HG03342 (cell line): ENCODE results near the gene SLC25A30.
"Not testable (repeated sequence)": the region's sequence is repeated elsewhere in the genome, so short reads cannot be mapped to it uniquely, and the experiment has no call there.

Experiments used
- ATAC-seq: cut with Tn5 transposase; IDR thresholded peaks from one replicate; pipeline ENCODE4 v1.9.1; 2021; ENCODE audit warnings: mild to moderate bottlenecking, moderate library complexity; ENCODE audit not compliant: unreplicated experiment

SLC25A30 gene

GRCh38 chr13:45432737-45433380 is 14.7 kb upstream of the SLC25A30 start:
- ATAC-seq: no peak

GRCh38 chr13:45426056-45426841 is 8.1 kb upstream of the SLC25A30 start:
- not testable (repeated sequence) for ATAC-seq

- no peak for ATAC-seq
These were observed 4.6 kb upstream of the SLC25A30 start for GRCh38 chr13:45422731-45423292.

- ATAC-seq: no peak
These were observed 1.8 kb upstream of the SLC25A30 start for GRCh38 chr13:45419945-45420344.

GRCh38 chr13:45419389-45419788 is 1.2 kb upstream of the SLC25A30 start:
- ATAC-seq: not testable (repeated sequence)

GRCh38 chr13:45416516-45417128 is 1.6 kb downstream of the SLC25A30 start:
- no peak for ATAC-seq

- ATAC-seq: no peak
These were observed 3.1 kb downstream of the SLC25A30 start for GRCh38 chr13:45415112-45415511.

- ATAC-seq: no peak
These were observed 4.3 kb downstream of the SLC25A30 start for GRCh38 chr13:45413826-45414307.

- no peak for ATAC-seq
These were observed 5.7 kb downstream of the SLC25A30 start for GRCh38 chr13:45412274-45413049.

- ATAC-seq: no peak
These were observed 6.5 kb downstream of the SLC25A30 start for GRCh38 chr13:45411631-45412030.

GRCh38 chr13:45411221-45411620 is 7.0 kb downstream of the SLC25A30 start:
- ATAC-seq: no peak

- ATAC-seq: no peak
These were observed 7.7 kb downstream of the SLC25A30 start for GRCh38 chr13:45410466-45410865.

GRCh38 chr13:45410001-45410400 is 8.2 kb downstream of the SLC25A30 start:
- no peak for ATAC-seq

GRCh38 chr13:45406421-45406820 is 11.8 kb downstream of the SLC25A30 start:
- no peak for ATAC-seq

- no peak for ATAC-seq
These were observed 15.1 kb downstream of the SLC25A30 start for GRCh38 chr13:45403081-45403480.

- no peak for ATAC-seq
These were observed 15.5 kb downstream of the SLC25A30 start for GRCh38 chr13:45402641-45403040.

GRCh38 chr13:45401314-45401713 is 16.9 kb downstream of the SLC25A30 start:
- no peak for ATAC-seq

GRCh38 chr13:45398877-45399276 is 19.3 kb downstream of the SLC25A30 start:
- ATAC-seq: no peak

- ATAC-seq: no peak
These were observed 21.6 kb downstream of the SLC25A30 start for GRCh38 chr13:45396533-45397095.

GRCh38 chr13:45393941-45394570 is 24.1 kb downstream of the SLC25A30 start:
- ATAC-seq: no peak
